SU-DHL-6 (cell line): ENCODE results near the gene OR7C1.
"Not testable (repeated sequence)": the region's sequence is repeated elsewhere in the genome, so short reads cannot be mapped to it uniquely, and the experiment has no call there.

Experiments
- H2AFZ ChIP-seq: fragments of 200-600 bp; sonication (generic); 2 replicates; pipeline ENCODE4 v1.6.1; 2014; ENCODE audit warnings: low read depth, mild to moderate bottlenecking, moderate library complexity, mixed read lengths, antibody characterized with exemption, low read length; ENCODE audit not compliant: severe bottlenecking
- H3F3A ChIP-seq: fragments of 200-600 bp; shearing (Covaris generic); 2 replicates; pipeline ENCODE4 v1.6.0; 2016; ENCODE audit warnings: antibody characterized with exemption, mild to moderate bottlenecking; ENCODE audit not compliant: insufficient read depth
- H3K27ac ChIP-seq: fragments of 200-600 bp; sonication (generic); 2 replicates; pipeline ENCODE4 v1.5.1; 2016; ENCODE audit warnings: low read depth, mild to moderate bottlenecking, low read length, moderate library complexity, mixed read lengths
- H3K27me3 ChIP-seq: fragments of 200-600 bp; sonication (generic), shearing (Covaris generic); 2 replicates; pipeline ENCODE4 v1.6.0; 2014; ENCODE audit warnings: mild to moderate bottlenecking, low read length
- H3K36me3 ChIP-seq: fragments of 200-600 bp; sonication (generic); 2 replicates; pipeline ENCODE4 v1.6.1; 2014; ENCODE audit warnings: mild to moderate bottlenecking, low read length, mixed read lengths
- H3K4me2 ChIP-seq: fragments of 300-600, 200-600 bp; shearing (Covaris generic), sonication (generic); 2 replicates; pipeline ENCODE4 v1.6.0; 2014; ENCODE audit warnings: low read length, low read depth, mild to moderate bottlenecking; ENCODE audit not compliant: poor library complexity, severe bottlenecking
- H3K4me3 ChIP-seq: fragments of 200-600 bp; sonication (generic); 2 replicates; pipeline ENCODE4 v1.5.1; 2014; ENCODE audit warnings: antibody characterized with exemption, low read length, mild to moderate bottlenecking, mixed read lengths; ENCODE audit not compliant: insufficient read depth, poor library complexity, severe bottlenecking
- H3K79me2 ChIP-seq: fragments of 200-600 bp; sonication (generic); 2 replicates; pipeline ENCODE4 v1.6.1; 2014; ENCODE audit warnings: mild to moderate bottlenecking, low read length, moderate library complexity; ENCODE audit not compliant: insufficient read depth
- H3K9ac ChIP-seq: fragments of 200-600 bp; sonication (generic); 2 replicates; pipeline ENCODE4 v1.7.0; 2014; ENCODE audit warnings: mild to moderate bottlenecking, low read length
- H3K9me2 ChIP-seq: fragments of 200-600 bp; sonication (generic); replicated peaks from 2 replicates; pipeline ENCODE4 v1.6.1; 2014; ENCODE audit warnings: low read length; ENCODE audit not compliant: insufficient read depth
- H3K9me3 ChIP-seq: fragments of 200-600 bp; sonication (generic); 2 replicates; pipeline ENCODE4 v1.6.1; 2014; ENCODE audit warnings: low read length, mixed read lengths; ENCODE audit not compliant: insufficient read depth
- H4K20me1 ChIP-seq: fragments of 200-600 bp; sonication (generic); 2 replicates; pipeline ENCODE4 v1.6.1; 2014; ENCODE audit warnings: low read depth, mild to moderate bottlenecking, antibody characterized with exemption, low read length, moderate library complexity, mixed read lengths
- EZH2phosphoT487 ChIP-seq: fragments of 200-600 bp; sonication (generic), shearing (Covaris generic); conservative IDR thresholded peaks from 2 replicates; pipeline ENCODE4 v1.6.1; 2018; ENCODE audit warnings: mild to moderate bottlenecking, antibody characterized with exemption, low read length, moderate library complexity, mixed read lengths
- TF ChIP-seq, protein P1 (sequence below): fragments of 200-600 bp; sonication (generic); IDR thresholded peaks from one replicate; pipeline ENCODE4 v1.5.1; 2017; ENCODE audit warnings: antibody characterized with exemption, mild to moderate bottlenecking, low read length, moderate library complexity; ENCODE audit not compliant: insufficient read depth, poor library complexity, severe bottlenecking

Gene OR7C1

DNA sequence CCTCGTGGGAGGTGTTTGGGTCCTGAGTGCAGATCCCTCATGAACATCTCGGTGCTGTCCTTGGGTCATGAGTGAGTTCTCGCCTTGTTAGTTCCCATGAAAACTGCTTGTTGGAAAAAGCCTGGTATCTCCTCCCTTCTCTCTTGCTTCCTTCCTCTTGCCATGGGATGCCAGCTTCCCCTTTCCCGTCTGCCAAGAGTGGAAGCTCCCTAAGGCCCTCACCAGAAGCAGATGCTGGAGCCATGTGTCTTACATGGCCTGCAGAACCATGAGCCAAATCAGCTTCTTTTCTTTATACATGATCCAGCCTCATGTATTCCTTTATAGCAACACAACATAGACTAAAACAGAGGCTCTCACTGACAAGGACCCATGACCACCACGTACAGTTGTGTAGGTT, 64.8 kb downstream of the OR7C1 start:
- H3K9ac ChIP-seq: no peak overlapping the region
- H2AFZ ChIP-seq: no peak overlapping the region
- H3K9me2 ChIP-seq: no peaks in the 10 kb centered on the region
- no peak overlapping the region for H3K27ac ChIP-seq
- no peaks in the 10 kb centered on the region for H3K79me2 ChIP-seq
- no peaks in the 10 kb centered on the region for H3F3A ChIP-seq
- TF ChIP-seq, protein P1, sequence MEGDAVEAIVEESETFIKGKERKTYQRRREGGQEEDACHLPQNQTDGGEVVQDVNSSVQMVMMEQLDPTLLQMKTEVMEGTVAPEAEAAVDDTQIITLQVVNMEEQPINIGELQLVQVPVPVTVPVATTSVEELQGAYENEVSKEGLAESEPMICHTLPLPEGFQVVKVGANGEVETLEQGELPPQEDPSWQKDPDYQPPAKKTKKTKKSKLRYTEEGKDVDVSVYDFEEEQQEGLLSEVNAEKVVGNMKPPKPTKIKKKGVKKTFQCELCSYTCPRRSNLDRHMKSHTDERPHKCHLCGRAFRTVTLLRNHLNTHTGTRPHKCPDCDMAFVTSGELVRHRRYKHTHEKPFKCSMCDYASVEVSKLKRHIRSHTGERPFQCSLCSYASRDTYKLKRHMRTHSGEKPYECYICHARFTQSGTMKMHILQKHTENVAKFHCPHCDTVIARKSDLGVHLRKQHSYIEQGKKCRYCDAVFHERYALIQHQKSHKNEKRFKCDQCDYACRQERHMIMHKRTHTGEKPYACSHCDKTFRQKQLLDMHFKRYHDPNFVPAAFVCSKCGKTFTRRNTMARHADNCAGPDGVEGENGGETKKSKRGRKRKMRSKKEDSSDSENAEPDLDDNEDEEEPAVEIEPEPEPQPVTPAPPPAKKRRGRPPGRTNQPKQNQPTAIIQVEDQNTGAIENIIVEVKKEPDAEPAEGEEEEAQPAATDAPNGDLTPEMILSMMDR: no peak
- TF ChIP-seq EZH2phosphoT487: no peak
- no peaks in the 10 kb centered on the region for H3K9me3 ChIP-seq
- no peaks in the 10 kb centered on the region for H3K27me3 ChIP-seq
- no peaks in the 10 kb centered on the region for H4K20me1 ChIP-seq
- H3K36me3 ChIP-seq: no peaks in the 10 kb centered on the region
- H3K4me2 ChIP-seq: no peak overlapping the region
- H3K4me3 ChIP-seq: no peak overlapping the region

DNA sequence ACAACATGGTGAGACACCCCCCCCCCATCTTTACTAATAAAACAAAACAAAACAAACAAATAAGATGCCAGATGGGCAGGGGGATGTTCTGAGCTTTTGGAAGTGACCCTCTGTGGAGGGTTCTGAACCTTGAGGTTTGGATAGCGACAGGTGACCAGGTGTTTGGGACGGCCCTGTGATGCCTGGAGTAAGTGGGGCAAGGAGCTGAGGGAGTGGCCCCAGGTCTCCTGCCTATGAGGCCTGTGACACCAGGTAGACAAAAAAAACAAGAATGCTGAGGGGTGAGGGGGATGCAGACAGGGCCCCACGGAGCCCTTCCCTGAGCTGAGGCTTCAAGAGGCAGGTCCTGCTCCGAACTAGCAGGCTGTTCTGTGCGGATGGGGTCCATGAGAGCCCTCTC, 65.8 kb downstream of the OR7C1 start:
- H2AFZ ChIP-seq: no peak overlapping the region

DNA sequence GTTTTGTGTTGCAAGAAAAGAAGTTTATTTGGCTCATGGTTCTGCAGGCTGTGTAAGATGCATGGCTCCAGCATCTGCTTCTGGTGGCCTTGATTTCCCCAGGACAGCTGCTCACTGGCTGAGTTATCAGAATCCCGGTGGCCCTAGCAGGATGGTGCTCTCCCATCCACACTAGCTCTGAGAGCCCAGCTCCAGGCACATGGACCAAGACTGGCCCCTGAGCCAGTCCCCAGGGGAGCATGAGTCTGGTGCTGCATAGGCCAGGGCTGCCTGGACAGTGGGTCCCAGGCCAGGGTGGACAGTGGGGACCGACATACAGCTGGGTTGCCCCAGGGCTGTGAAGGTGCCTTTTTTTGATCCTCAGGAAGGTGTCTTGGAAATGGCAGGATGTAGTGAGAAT, 67.0 kb downstream of the OR7C1 start:
- Histone ChIP-seq H3K4me2 (no peak overlapping the region), H2AFZ (no peak overlapping the region), H4K20me1 (no peaks in the 10 kb centered on the region), H3K9ac (no peak overlapping the region), H3F3A (no peaks in the 10 kb centered on the region), H3K4me3 (no peak overlapping the region), H3K36me3 (no peaks in the 10 kb centered on the region), H3K79me2 (no peaks in the 10 kb centered on the region), H3K27ac (no peak overlapping the region), H3K9me2 (no peaks in the 10 kb centered on the region), H3K9me3 (no peaks in the 10 kb centered on the region), H3K27me3 (no peaks in the 10 kb centered on the region)
- TF ChIP-seq EZH2phosphoT487: no peak
- TF ChIP-seq, protein P1: no peak

More for the DNA sequence above, 65.8 kb downstream of the OR7C1 start:
- Histone ChIP-seq H3K9ac (no peak overlapping the region), H3K27me3 (no peaks in the 10 kb centered on the region), H3K79me2 (no peaks in the 10 kb centered on the region), H3K9me3 (no peaks in the 10 kb centered on the region), H3F3A (no peaks in the 10 kb centered on the region), H3K27ac (no peak overlapping the region), H3K4me3 (no peak overlapping the region), H3K9me2 (no peaks in the 10 kb centered on the region), H4K20me1 (no peaks in the 10 kb centered on the region), H3K4me2 (no peak overlapping the region), H3K36me3 (no peaks in the 10 kb centered on the region)
- TF ChIP-seq, protein P1: no peak
- no peak for TF ChIP-seq EZH2phosphoT487

DNA sequence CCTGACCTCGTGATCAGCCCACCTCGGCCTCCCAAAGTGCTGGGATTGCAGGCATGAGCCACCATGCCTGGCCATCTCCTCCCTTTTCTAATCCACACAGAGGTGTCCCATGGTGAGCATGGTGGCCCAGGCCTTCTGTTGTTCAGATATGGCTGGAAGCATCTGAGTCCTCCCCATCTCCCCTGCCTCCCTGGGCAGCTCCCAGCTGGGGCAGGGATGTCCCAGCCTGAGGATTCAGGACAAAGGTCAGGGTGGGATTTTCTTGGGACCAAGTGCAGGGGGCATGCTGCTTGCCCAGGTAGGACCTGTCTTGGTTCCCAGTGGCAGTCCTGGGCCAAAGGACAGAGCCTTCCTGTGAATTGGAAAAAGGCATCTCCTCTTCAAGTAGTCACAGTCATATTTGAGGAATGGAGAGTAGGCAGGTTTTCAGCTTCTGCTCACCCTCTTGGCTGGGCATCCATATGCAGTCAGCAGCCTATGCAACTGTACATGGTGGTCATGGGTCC, 67.5 kb downstream of the OR7C1 start:
- no peak overlapping the region for H3K9ac ChIP-seq

DNA sequence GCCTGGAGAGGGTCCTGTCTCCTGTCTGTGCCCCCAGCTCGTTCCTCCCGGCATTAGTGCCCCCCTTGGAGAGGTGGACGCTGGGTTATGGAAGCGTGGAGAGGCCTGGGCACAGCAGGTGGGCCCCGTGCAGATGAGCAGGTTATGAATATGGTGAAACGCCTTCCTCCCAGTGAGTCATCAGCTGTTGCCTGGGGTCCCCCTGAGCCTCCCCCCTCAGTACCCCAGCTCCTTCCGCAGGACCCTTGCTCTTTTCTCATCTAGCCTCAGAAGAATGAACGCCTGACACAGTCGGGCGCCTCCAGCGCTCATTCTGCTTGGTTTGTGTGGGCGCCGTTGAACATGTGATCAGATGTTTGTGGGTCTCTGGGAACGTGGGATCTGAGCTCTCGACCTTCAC, 69.1 kb downstream of the OR7C1 start:
- H3F3A ChIP-seq, H3K4me2 ChIP-seq, H3K36me3 ChIP-seq, H3K9me3 ChIP-seq, H2AFZ ChIP-seq, H3K9ac ChIP-seq, H3K27ac ChIP-seq, H3K27me3 ChIP-seq, H3K79me2 ChIP-seq, H3K4me3 ChIP-seq, H4K20me1 ChIP-seq, H3K9me2 ChIP-seq: not testable (repeated sequence)

More for the DNA sequence above, 67.5 kb downstream of the OR7C1 start:
- no peaks in the 10 kb centered on the region for H4K20me1 ChIP-seq
- no peak overlapping the region for H3K4me3 ChIP-seq
- H3K36me3 ChIP-seq: no peaks in the 10 kb centered on the region
- H2AFZ ChIP-seq: no peak overlapping the region
- no peak for TF ChIP-seq EZH2phosphoT487
- TF ChIP-seq, protein P1: no peak
- no peak overlapping the region for H3K27ac ChIP-seq
- no peaks in the 10 kb centered on the region for H3K9me3 ChIP-seq
- no peaks in the 10 kb centered on the region for H3K79me2 ChIP-seq
- no peaks in the 10 kb centered on the region for H3K27me3 ChIP-seq
- no peaks in the 10 kb centered on the region for H3F3A ChIP-seq
- H3K4me2 ChIP-seq: no peak overlapping the region
- no peaks in the 10 kb centered on the region for H3K9me2 ChIP-seq
